Colonic mucosa (tissue), 4 donors: Measurements from ENCODE around the gene OR6C2. TPM values are rescaled to one million over a fixed set of nuclear protein-coding genes. Genes with fewer than 3 reads are reported as not detected.
"Not testable (repeated sequence)": the region's sequence is repeated elsewhere in the genome, so short reads cannot be mapped to it uniquely, and the experiment has no call there.

Source experiments
- DNase-seq: peaks from one replicate; pipeline ENCODE4 v3.0.0-alpha.2; 2020
- H3K27ac ChIP-seq: fragments of 200-600 bp; one replicate; pipeline ENCODE4 v1.8.0; 2021
- H3K27me3 ChIP-seq: fragments of 200-600 bp; one replicate; pipeline ENCODE4 v1.8.0; 2021
- H3K36me3 ChIP-seq: fragments of 200-600 bp; one replicate; pipeline ENCODE4 v1.8.0; 2021
- H3K4me1 ChIP-seq: fragments of 200-600 bp; one replicate; pipeline ENCODE4 v1.8.0; 2021; ENCODE audit warnings: mild to moderate bottlenecking
- H3K4me3 ChIP-seq: fragments of 200-600 bp; one replicate; pipeline ENCODE4 v1.8.0; 2021
- H3K9ac ChIP-seq, 2 donors: one replicate each; pipeline ENCODE4 v1.7.0; 2013; ENCODE audit warnings: control low read depth in 2 of 2, low read depth in 2 of 2, low read length in 2 of 2
- H3K9me3 ChIP-seq: fragments of 200-600 bp; one replicate; pipeline ENCODE4 v1.8.0; 2021
- CTCF ChIP-seq: fragments of 200-600 bp; IDR thresholded peaks from one replicate; pipeline ENCODE4 v1.8.0; 2022; ENCODE audit warnings: antibody characterized with exemption, mild to moderate bottlenecking
- intact Hi-C: fragments of 100-400 bp; cut with DNase I; formaldehyde crosslinking; loops from one replicate; pipeline ENCODE4 v1.14.1; 2022
- total RNA-seq, 2 donors: library from RNA; stranded (reverse); fragmentation: NEBNext Ultra II Directional in 1 of 2; extraction: Animal tissue kit (Norgen Biotek cat#: 25700) in 1 of 2; gene quantifications; one replicate each; pipeline ENCODE4 v1.2.1, GENCODE V29; 2021
- donor health status: healthy.
- donor health status: DM: no; HTN: no; CAD: no.
- donor health status: DM: no; HTN: no; CAD: no.

OR6C2 gene
- total RNA-seq, 2 donors from 2014 or later, result not detected

GRCh38 chr12:55446326-55446725, 2.5 kb downstream of the OR6C2 start:
- Histone ChIP-seq H3K27ac (no peak overlapping the region), H3K9ac (no peak overlapping the region), H3K27me3 (no peaks in the 10 kb centered on the region), H3K9me3 (no peaks in the 10 kb centered on the region), H3K36me3 (no peaks in the 10 kb centered on the region), H3K4me1 (no peaks in the 10 kb centered on the region), H3K4me3 (no peak overlapping the region)
- no peak for DNase-seq
- intact Hi-C loops, result no loop called here
- TF ChIP-seq CTCF, result no peak

GRCh38 chr12:55448825-55449224, 4.9 kb downstream of the OR6C2 start:
- intact Hi-C loops, result no loop called here
- Histone ChIP-seq H3K36me3 (no peaks in the 10 kb centered on the region), H3K9ac (no peak overlapping the region), H3K27me3 (no peaks in the 10 kb centered on the region), H3K27ac (no peak overlapping the region), H3K4me3 (no peak overlapping the region), H3K9me3 (no peaks in the 10 kb centered on the region), H3K4me1 (no peaks in the 10 kb centered on the region)
- DNase-seq, result no peak
- TF ChIP-seq CTCF, result no peak

- H3K27ac ChIP-seq, intact Hi-C loops, H3K27me3 ChIP-seq, H3K36me3 ChIP-seq, H3K9me3 ChIP-seq, H3K9ac ChIP-seq, H3K4me3 ChIP-seq, DNase-seq, H3K4me1 ChIP-seq: not testable (repeated sequence)
Measured at GRCh38 chr12:55464926-55465325, 21.1 kb downstream of the OR6C2 start.

GRCh38 chr12:55467836-55468235, 24.0 kb downstream of the OR6C2 start:
- DNase-seq, result no peak
- Histone ChIP-seq H3K9me3 (no peaks in the 10 kb centered on the region), H3K27ac (no peak overlapping the region), H3K9ac (no peak overlapping the region), H3K4me3 (no peak overlapping the region), H3K36me3 (no peaks in the 10 kb centered on the region), H3K4me1 (no peaks in the 10 kb centered on the region), H3K27me3 (no peaks in the 10 kb centered on the region)
- intact Hi-C loops, result no loop called here
- no peak for TF ChIP-seq CTCF

- H3K4me1 ChIP-seq, result no peaks in the 10 kb centered on the region
- H3K4me3 ChIP-seq, result no peak overlapping the region
- H3K27ac ChIP-seq, result no peak overlapping the region
- no peak for TF ChIP-seq CTCF
- no peak overlapping the region for H3K9ac ChIP-seq
- no peaks in the 10 kb centered on the region for H3K36me3 ChIP-seq
- DNase-seq, result no peak
- H3K27me3 ChIP-seq, result no peaks in the 10 kb centered on the region
- intact Hi-C loops, result no loop called here
- H3K9me3 ChIP-seq, result no peaks in the 10 kb centered on the region
Measured at GRCh38 chr12:55469291-55469690, 25.4 kb downstream of the OR6C2 start.

- Histone ChIP-seq H3K27me3 (no peaks in the 10 kb centered on the region), H3K36me3 (no peaks in the 10 kb centered on the region), H3K4me1 (no peaks in the 10 kb centered on the region), H3K4me3 (no peak within 1 kb of the TSS), H3K9ac (no peak within 1 kb of the TSS), H3K9me3 (no peaks in the 10 kb centered on the region), H3K27ac (no peak within 1 kb of the TSS)
- no peak for TF ChIP-seq CTCF
- DNase-seq, result no peak
- intact Hi-C loops, result no loop called here
Measured at GRCh38 chr12:55470088-55470829, 26.4 kb downstream of the OR6C2 start, which contains the start of gene OR6C70. Gene OR6C70, minus strand, starts transcription at chr12:55470138. Its CDS starts 0 bp downstream, at chr12:55470138.
